PC-3 (cell line): ENCODE data around the gene ZBTB43. TPM values are rescaled to one million over a fixed set of nuclear protein-coding genes. Genes with fewer than 3 reads are reported as not detected.

ENCODE experiments used
- ATAC-seq: fragments of 200-7000 bp; cut with Tn5 transposase; 2 replicates; pipeline ENCODE4 v1.9.1; 2020; ENCODE audit warnings: mild to moderate bottlenecking, moderate library complexity
- BruUV-seq: library from RNA; stranded (reverse); fragments of 400-500 nt; replicated peaks from 2 replicates; lab custom pipeline; 2021; lab: Mats Ljungman, UMichigan
- CTCF ChIA-PET: fragments of 300-600 bp; sonication (Branson Sonifier 250); formaldehyde crosslinking; loops from one replicate; lab custom pipeline; 2022; ENCODE audit warnings: antibody characterized with exemption; lab: Charles Lee
- POLR2A ChIA-PET: fragments of 300-600 bp; sonication (Branson Sonifier 250); formaldehyde crosslinking; loops from one replicate; lab custom pipeline; 2022; ENCODE audit warnings: antibody characterized with exemption; ENCODE audit not compliant: unreplicated experiment; lab: Charles Lee
- DNase-seq: peaks from one replicate; pipeline ENCODE4 v3.0.0-alpha.2; 2015
- H2AFZ ChIP-seq: fragments of 300-600 bp; sonication (generic); 2 replicates; pipeline ENCODE4 v1.6.0; 2016; ENCODE audit warnings: antibody characterized with exemption, low read length
- H3F3A ChIP-seq: fragments of 300-600 bp; sonication (generic); one replicate; pipeline ENCODE4 v1.6.0; 2017; ENCODE audit warnings: antibody characterized with exemption, low read length, control low read depth, mild to moderate bottlenecking; ENCODE audit not compliant: unreplicated experiment
- H3K27ac ChIP-seq: fragments of 300-600 bp; sonication (generic); 2 replicates; pipeline ENCODE4 v1.5.1; 2016; ENCODE audit warnings: mild to moderate bottlenecking, low read length
- H3K27me3 ChIP-seq: fragments of 300-600 bp; sonication (generic); 2 replicates; pipeline ENCODE4 v1.6.1; 2016; ENCODE audit warnings: low read length, mixed read lengths
- H3K36me3 ChIP-seq: fragments of 300-600 bp; sonication (generic); 2 replicates; pipeline ENCODE4 v1.6.1; 2016; ENCODE audit warnings: low read depth, mixed run types, low read length, mixed read lengths
- H3K4me1 ChIP-seq: fragments of 300-600 bp; sonication (generic); 2 replicates; pipeline ENCODE4 v1.5.1; 2016; ENCODE audit warnings: low read length; ENCODE audit not compliant: insufficient read depth
- H3K4me2 ChIP-seq: fragments of 300-600 bp; sonication (generic); 2 replicates; pipeline ENCODE4 v1.6.0; 2016; ENCODE audit warnings: low read length
- H3K4me3 ChIP-seq: fragments of 300-600 bp; sonication (generic); 2 replicates; pipeline ENCODE4 v1.5.1; 2016; ENCODE audit warnings: mild to moderate bottlenecking, low read length, mixed read lengths
- H3K79me2 ChIP-seq: fragments of 300-600 bp; sonication (generic); 2 replicates; pipeline ENCODE4 v1.6.1; 2017; ENCODE audit warnings: low read length, mixed read lengths
- H3K9ac ChIP-seq: fragments of 300-600 bp; sonication (generic); 2 replicates; pipeline ENCODE4 v1.6.0; 2016; ENCODE audit warnings: mild to moderate bottlenecking, low read length
- H3K9me2 ChIP-seq: fragments of 300-600 bp; sonication (generic); replicated peaks from 2 replicates; pipeline ENCODE4 v1.6.1; 2016; ENCODE audit warnings: mixed run types, low read length, mixed read lengths
- H3K9me3 ChIP-seq: fragments of 300-600 bp; sonication (generic); 2 replicates; pipeline ENCODE4 v1.6.1; 2016; ENCODE audit warnings: low read length, mixed read lengths
- H4K20me1 ChIP-seq: fragments of 300-600 bp; sonication (generic); 2 replicates; pipeline ENCODE4 v1.6.1; 2016; ENCODE audit warnings: low read length, mixed read lengths
- CTCF ChIP-seq: fragments of 300-600 bp; sonication (generic); conservative IDR thresholded peaks from 2 replicates; pipeline ENCODE4 v1.5.1; 2017; ENCODE audit warnings: antibody characterized with exemption, low read depth, mild to moderate bottlenecking, low read length
- EZH2 ChIP-seq: fragments of 300-600 bp; sonication (generic); IDR thresholded peaks from one replicate; pipeline ENCODE4 v1.6.1; 2017; ENCODE audit warnings: antibody characterized with exemption, mild to moderate bottlenecking, low read length; ENCODE audit not compliant: unreplicated experiment
- EZH2phosphoT487 ChIP-seq: fragments of 300-600 bp; sonication (generic); IDR thresholded peaks from 2 replicates; pipeline ENCODE4 v1.6.1; 2018; ENCODE audit warnings: mild to moderate bottlenecking, antibody characterized with exemption, low read length, borderline replicate concordance
- intact Hi-C: fragments of 100-400 bp; cut with micrococcal nuclease; formaldehyde crosslinking; loops from 2 replicates; pipeline ENCODE4 v1.9.0; 2023
- total RNA-seq: library from RNA; depleted of rRNA; stranded (reverse); fragments of >200 nt; gene quantifications from 2 replicates; pipeline ENCODE4 v1.2.3, GENCODE V29; 2014

ZBTB43 gene
- total RNA-seq, 1 experiment from 2014 or later: 5.9 TPM

DNA sequence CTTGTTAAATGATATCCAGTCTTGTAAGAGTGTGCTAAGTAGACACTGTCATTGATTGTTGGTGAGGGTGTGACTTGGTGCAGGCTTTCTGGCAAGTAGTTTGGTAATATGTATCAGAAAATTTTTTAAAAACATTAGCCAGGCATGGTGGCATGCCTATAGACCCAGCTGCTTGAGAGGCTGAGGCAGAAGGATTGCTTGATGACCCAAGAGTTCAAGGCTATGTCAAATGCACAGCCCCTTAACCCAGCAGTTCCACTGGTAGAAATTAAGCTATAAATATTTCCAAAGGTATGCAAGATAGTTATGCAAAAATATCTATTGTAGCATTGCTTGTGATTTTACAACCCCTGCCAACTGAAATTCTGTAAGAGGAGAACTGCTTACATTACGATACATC is 24.2 kb downstream of the ZBTB43 start:
- Histone ChIP-seq H3F3A (no peaks in the 10 kb centered on the region), H3K27ac (no peak overlapping the region), H4K20me1 (0 out of 2 replicates have a peak, but pooled peaks cover 4% of the 10 kb centered on the region), H3K9me2 (no peaks in the 10 kb centered on the region), H3K9ac (no peak overlapping the region), H3K4me2 (no peak overlapping the region), H3K4me1 (no peaks in the 10 kb centered on the region), H3K27me3 (no peaks in the 10 kb centered on the region), H3K36me3 (peaks cover 14% of the 10 kb centered on the region; the same call in 1 of the 2 replicates), H3K9me3 (no peaks in the 10 kb centered on the region), H2AFZ (no peak overlapping the region), H3K79me2 (peaks cover 18% of the 10 kb centered on the region), H3K4me3 (no peak overlapping the region)
- intact Hi-C loops: no loop called here
- DNase-seq (no peak), ATAC-seq (no peak)
- ChIA-PET CTCF (no interaction called here), POLR2A (no interaction called here)
- TF ChIP-seq EZH2: no peak
- TF ChIP-seq EZH2phosphoT487: no peak
- TF ChIP-seq CTCF: no peak
- no TSS peak for BruUV-seq

GRCh38 chr9:126830827-126831226 is 26.0 kb downstream of the ZBTB43 start:
- BruUV-seq: no TSS peak
- no peak overlapping the region for H3K4me2 ChIP-seq
- no peaks in the 10 kb centered on the region for H3K27me3 ChIP-seq
- H3K79me2 ChIP-seq: peaks cover 13% of the 10 kb centered on the region; the same call in 1 of the 2 replicates
- H3K9ac ChIP-seq: no peak overlapping the region
- DNase-seq (no peak), ATAC-seq (no peak)
- ChIA-PET POLR2A (interaction anchor here (0.5 kb wide), 1 partner anchor 12 kb away, joined by 12 read pairs; no protein-coding TSS in a partner anchor), CTCF (no interaction called here)
- H3K4me3 ChIP-seq: no peak overlapping the region
- peaks cover 14% of the 10 kb centered on the region; the same call in 1 of the 2 replicates for H3K36me3 ChIP-seq
- intact Hi-C loops: no loop called here
- no peak for TF ChIP-seq CTCF
- TF ChIP-seq EZH2phosphoT487: no peak
- no peak for TF ChIP-seq EZH2
- no peaks in the 10 kb centered on the region for H3F3A ChIP-seq
- no peaks in the 10 kb centered on the region for H3K9me3 ChIP-seq
- no peak overlapping the region for H3K27ac ChIP-seq
- no peaks in the 10 kb centered on the region for H4K20me1 ChIP-seq
- H2AFZ ChIP-seq: no peak overlapping the region
- no peaks in the 10 kb centered on the region for H3K9me2 ChIP-seq
- no peaks in the 10 kb centered on the region for H3K4me1 ChIP-seq

- BruUV-seq: no TSS peak
- ChIA-PET POLR2A (interaction anchor here (0.6 kb wide), 1 partner anchor 223 kb away, joined by 8 read pairs; no protein-coding TSS in a partner anchor), CTCF (no interaction called here)
- H3K9me3 ChIP-seq: no peaks in the 10 kb centered on the region
- H3K4me3 ChIP-seq: no peak overlapping the region
- no peak overlapping the region for H2AFZ ChIP-seq
- no peaks in the 10 kb centered on the region for H3K27me3 ChIP-seq
- H3K4me2 ChIP-seq: no peak overlapping the region
- H3K36me3 ChIP-seq: peaks cover 14% of the 10 kb centered on the region; the same call in 1 of the 2 replicates
- H3K9me2 ChIP-seq: no peaks in the 10 kb centered on the region
- H3K9ac ChIP-seq: no peak overlapping the region
- H3F3A ChIP-seq: no peaks in the 10 kb centered on the region
- TF ChIP-seq EZH2phosphoT487 (no peak), CTCF (no peak), EZH2 (no peak)
- ATAC-seq: no peak
- intact Hi-C loops: no loop called here
- H3K27ac ChIP-seq: no peak overlapping the region
- DNase-seq: no peak
- peaks cover 18% of the 10 kb centered on the region; the same call in 1 of the 2 replicates for H3K79me2 ChIP-seq
- no peaks in the 10 kb centered on the region for H4K20me1 ChIP-seq
- H3K4me1 ChIP-seq: no peaks in the 10 kb centered on the region
These were observed 27.6 kb downstream of the ZBTB43 start for GRCh38 chr9:126832440-126832839.
